Measurements from ENCODE around the gene ALB.

The ALB gene

GRCh38 chr4:73432169-73433000 is 28.3 kb downstream of the ALB start:
- DNase-seq = no peak

- no peak for DNase-seq
Measured at GRCh38 chr4:73433140-73433539, 29.1 kb downstream of the ALB start.

GRCh38 chr4:73434311-73434710 is 30.2 kb downstream of the ALB start:
- no peak for DNase-seq

DNA sequence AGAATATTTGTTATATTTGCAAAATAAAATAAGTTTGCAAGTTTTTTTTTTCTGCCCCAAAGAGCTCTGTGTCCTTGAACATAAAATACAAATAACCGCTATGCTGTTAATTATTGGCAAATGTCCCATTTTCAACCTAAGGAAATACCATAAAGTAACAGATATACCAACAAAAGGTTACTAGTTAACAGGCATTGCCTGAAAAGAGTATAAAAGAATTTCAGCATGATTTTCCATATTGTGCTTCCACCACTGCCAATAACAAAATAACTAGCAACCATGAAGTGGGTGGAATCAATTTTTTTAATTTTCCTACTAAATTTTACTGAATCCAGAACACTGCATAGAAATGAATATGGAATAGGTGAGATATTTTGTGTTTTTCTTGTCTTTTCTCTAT is 31.9 kb downstream of the ALB start, which contains the start of gene AFP:
AFP (plus strand) TSS at position 238 of the 400 bp plus-strand sequence; CDS start at position 280, 42 bp downstream.
- DNase-seq = no peak

DNA sequence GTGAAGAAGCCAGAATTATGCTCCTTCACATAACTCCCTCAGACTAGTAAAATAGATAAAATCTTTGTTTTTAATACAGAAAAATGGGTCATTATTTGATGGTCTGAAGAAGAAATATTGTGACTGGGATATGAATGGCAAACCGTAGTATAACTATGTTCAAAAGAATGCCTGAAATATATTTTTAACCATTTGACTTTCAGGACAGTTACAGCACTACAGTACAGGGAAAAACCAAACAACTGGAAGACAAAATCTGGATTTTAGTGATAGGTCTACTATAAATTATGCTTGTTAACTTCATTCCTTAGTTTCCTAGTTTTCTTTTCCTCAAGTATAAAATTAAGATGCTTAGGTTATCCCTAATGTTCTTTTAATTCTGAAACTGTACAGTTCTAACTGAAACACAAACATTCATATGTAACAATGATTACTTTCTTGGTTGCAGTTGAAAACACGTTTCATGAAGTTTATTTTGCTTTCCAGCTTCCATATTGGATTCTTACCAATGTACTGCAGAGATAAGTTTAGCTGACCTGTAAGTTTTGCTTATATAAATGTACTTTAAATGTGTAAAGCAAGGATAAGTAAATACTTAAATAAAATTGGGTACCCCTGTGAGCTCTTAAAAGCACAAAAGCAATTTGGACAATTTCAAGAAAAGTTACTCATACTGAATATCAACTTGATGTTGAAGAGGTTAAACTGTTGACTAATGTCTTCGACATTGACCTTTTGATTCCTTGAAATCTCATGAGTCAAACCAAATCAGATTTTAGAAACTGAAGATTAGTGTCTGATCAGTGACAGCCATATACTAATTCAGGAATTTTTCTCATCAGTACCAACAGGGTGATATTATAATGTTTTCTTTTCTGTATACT is 32.8 kb downstream of the ALB start:
- no peak for DNase-seq

DNA sequence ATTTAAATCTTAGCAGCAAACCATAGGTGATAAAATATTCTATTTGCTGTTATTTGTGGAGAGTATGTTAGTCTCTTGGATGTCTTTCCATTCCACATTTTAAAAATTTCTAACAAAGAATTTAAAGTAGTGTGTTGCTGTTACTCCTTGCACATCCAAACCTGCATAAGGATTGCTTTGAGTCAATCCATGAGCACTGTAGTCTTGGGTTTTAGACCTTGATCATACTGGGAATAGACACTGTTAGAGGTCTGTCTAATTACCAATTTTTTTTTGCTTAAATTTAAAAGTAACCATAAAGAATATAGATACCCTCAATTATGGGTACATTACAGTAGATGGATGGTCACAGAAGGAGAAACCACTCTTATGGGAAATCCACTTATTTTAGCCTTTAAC is 33.5 kb downstream of the ALB start:
- no peak for DNase-seq

GRCh38 chr4:73438048-73438447 is 34.0 kb downstream of the ALB start:
- DNase-seq = no peak

GRCh38 chr4:73438582-73439215 is 34.6 kb downstream of the ALB start:
- no peak for DNase-seq

GRCh38 chr4:73439445-73439844 is 35.4 kb downstream of the ALB start:
- no peak for DNase-seq

- DNase-seq = no peak
Measured at GRCh38 chr4:73439991-73440390, 35.9 kb downstream of the ALB start.

DNA sequence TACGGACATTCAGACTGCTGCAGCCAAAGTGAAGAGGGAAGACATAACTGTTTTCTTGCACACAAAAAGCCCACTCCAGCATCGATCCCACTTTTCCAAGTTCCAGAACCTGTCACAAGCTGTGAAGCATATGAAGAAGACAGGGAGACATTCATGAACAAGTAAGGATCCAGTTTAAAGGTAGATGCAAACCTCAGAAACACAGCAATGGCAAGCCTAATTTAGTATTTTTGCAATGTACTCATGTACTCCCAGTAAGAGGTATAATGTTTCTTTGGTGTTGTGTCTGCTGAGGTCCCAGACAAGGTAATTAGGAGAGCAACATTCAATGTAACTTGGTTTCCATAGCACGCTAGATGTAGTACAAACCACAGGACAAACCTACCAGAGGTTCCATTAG is 36.6 kb downstream of the ALB start:
- DNase-seq = no peak

DNA sequence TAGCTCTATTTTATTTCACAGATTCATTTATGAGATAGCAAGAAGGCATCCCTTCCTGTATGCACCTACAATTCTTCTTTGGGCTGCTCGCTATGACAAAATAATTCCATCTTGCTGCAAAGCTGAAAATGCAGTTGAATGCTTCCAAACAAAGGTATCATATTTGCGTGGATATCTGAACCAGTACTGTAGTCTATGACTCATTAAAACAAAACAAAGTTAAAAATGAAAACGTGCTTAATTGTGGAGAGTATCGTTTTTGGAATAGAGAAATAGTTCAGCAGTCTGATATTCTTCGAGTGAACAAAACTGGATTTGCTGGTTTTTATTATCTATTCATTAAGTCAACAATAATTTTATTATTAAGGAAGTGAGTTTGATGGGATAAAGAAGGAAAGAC is 38.2 kb downstream of the ALB start:
- no peak for DNase-seq

DNA sequence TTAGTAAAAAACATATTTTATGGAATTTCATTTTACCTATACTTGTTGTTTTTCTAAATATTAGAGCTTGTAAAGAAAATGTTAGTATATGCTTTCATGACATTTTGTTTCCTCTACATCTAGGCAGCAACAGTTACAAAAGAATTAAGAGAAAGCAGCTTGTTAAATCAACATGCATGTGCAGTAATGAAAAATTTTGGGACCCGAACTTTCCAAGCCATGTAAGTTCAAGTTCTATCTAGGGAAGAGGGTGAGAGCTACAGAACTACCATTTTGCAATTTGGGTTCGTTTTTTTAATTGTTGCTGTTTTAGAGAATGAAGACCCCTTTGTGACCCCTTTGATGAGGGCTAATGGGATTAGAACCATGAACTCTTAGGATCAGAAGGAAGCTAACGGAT is 39.1 kb downstream of the ALB start:
- no peak for DNase-seq

DNA sequence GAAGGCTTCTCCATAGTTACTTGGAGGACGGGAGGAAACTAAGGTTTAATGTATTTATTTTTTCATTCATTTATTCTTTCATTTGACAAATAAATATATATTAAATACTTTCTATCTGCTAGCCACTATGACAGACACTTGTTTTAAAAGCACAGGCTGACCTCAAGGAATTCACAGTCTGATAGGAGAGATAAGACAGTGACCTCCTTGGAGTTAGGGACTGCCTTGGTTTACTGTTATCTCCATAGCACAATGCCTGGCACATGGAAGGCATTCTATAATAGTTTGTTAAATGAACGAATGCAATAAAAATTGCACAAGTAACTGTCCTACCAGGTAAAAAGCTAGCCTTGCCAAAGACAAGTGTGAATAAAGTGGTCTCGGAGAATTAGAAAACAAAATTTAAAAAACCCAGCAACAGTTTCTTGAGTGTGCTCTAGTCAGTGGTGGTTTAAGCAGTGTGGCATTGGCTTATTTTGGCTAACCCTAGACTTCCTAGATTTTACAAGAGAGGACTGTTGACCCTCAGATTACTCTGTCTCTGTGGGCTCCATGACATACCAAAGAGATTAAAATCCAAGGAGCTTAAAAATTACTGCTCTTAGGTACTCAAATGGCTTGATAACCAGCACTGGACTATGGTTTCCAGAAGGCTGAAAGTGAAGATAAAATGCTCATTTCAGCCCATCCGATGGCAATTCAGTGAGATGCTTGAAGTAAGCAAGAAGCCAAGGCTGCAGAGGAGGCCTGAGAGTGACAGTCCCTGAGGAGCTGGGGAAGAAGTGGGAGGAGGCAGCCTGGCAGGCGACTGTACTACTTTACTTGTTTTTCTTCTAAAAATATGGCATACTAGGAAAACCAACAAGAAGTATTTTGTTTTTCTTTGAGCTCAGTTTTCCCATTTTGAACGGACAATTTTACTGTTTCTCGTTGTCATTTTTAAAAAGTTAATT is 41.6 kb downstream of the ALB start:
- DNase-seq = no peak

DNA sequence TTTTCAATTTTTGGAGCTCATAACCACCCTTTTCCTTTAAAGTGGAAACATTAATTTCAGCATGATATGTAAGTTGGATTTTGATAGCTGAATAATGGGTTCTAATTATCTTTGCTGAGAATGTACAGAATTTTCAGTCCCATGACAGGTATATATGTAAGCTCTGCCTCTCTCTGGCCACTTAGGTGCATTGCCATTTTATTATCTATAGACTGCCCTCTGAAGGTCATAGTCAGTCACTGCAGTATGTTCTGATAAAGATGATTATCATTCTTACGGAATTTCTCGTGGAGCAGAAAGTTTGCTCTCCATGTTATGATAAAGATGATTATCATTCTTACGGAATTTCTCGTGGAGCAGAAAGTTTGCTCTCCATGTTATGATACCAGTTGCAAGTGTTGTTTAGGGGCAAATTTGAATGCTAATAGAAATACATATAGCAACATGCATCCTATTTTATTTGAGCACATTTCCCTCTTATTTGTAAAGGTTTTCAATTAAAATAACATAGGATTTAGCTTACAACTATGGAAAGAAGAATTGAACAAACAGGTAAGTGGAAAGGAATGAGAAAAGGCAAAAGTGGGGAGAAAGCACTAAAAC is 42.4 kb downstream of the ALB start:
- peak; percentile 65 for DNase-seq

- DNase-seq = no peak
Measured at GRCh38 chr4:73447671-73448070, 43.6 kb downstream of the ALB start.

DNA sequence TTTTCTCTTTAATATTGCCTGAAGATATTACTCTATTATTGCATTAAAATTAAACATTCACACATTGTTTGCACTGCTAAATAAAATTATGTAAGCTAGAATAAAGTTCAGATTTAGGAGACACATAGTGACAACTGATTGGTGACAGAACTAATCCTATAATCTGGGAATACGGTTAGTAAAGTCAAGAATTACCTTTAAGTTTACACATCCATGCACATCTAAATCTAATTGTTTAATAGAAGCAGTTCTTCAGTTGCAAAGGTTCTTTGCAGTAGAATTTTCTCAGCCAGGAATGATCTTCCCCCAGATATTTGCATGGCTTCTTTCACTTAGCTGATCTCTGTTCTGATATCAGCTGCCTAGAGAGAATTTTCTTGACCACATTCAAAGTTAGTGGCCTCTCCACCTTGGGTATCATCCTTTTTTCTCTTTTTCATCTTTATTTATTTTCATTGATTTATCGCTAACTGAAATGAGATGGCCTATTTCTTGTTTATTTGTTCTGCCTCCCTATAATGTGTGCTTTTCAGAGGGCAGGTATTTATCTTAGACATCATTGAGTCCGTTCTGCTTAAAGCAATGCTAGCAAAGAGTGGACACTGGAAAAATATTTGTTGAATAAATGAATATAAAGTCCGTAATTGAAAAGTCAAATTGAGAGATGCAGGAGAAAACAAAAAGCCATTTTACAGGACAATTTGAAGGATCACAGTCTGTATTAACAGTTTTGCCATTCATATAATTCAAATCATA is 44.5 kb downstream of the ALB start:
- no peak for DNase-seq

DNA sequence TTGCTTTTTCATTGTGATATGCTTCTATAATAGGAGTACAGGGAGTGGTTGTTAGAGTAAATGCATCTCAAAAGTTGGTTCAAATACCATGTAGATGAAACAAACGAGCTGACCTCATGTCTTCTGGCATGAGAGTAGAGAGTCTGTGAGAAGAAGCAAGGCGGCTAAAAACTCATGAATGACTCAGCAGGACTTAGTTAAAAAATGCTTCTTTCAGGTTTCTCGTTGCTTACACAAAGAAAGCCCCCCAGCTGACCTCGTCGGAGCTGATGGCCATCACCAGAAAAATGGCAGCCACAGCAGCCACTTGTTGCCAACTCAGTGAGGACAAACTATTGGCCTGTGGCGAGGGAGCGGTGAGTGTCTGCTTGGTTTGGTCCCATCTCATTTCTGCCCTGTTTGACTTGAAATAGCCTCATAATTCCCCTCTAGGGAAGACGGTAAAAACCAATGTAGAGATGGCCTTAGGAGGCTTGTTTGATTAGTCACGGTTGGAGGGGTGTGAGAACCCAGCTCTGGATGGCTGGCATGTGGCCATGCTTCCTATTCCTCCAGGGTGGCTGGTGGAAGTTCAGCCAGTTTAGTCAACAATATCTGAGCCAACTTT is 46.4 kb downstream of the ALB start:
- DNase-seq = peak; percentile 88

DNA sequence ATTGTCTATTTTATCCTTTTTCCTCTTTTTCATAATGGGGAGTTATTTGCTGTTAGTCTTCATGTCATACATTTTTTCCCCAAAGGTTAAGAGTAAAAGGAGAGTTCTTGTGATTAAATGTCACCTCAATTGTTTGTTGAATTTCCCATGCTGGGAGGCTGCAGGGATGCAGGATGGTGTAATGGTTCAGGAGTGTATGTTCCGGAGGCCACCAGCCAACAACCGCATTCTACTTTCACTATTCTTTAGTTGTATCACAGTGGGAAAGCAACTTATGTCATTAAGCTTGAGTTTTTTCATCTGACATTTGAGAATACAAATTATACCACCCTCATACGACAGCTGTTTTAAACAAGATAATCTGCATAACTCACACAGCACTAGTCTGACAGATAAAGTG is 47.3 kb downstream of the ALB start:
- DNase-seq = no peak

DNA sequence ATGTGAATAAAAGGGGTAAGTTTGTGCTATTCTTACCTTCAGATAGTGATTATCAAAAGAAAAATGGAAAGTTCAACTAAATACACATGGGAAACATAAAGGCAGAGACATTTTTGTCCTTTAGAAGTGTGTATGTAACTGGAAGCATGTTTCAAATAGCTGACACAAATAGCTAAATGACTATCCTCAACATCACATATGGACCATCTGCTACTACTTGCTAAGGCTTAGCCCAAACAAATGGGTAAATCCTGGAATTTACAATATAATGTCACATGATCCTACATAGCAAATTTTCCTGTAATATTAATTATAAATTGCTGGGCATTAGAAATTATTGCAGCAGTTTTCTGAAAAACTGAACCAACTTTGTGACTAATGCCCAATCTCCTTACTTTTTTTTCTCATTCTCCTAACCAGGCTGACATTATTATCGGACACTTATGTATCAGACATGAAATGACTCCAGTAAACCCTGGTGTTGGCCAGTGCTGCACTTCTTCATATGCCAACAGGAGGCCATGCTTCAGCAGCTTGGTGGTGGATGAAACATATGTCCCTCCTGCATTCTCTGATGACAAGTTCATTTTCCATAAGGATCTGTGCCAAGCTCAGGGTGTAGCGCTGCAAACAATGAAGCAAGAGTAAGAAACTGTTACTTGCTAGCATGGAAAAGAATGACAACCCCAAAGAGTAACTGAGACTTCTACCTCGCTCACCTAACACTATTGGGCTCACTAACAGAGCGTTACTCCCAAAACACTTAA is 48.1 kb downstream of the ALB start:
- no peak for DNase-seq

Data from kidney glomerular epithelial cell (primary cell).